NCI-H2196 (cell line): ENCODE measurements around the gene LRRC23.
A peak's percentile ranks its signal among the peaks of the same experiment; 100 is the strongest.
"Not testable (repeated sequence)": the region's sequence is repeated elsewhere in the genome, so short reads cannot be mapped to it uniquely, and the experiment has no call there.

ENCODE experiments used
- DNase-seq: peaks from one replicate; lab custom pipeline; 2025; ENCODE audit not compliant: unreplicated experiment; lab: John Stamatoyannopoulos, UW

LRRC23 gene

GRCh38 chr12:6899837-6900519 is 4.6 kb upstream of the LRRC23 start:
- DNase-seq = peak; percentile 65

GRCh38 chr12:6902448-6902847 is 2.2 kb upstream of the LRRC23 start:
- no peak for DNase-seq

- DNase-seq = no peak
Observed at GRCh38 chr12:6903722-6904121, 900 bp upstream of the LRRC23 start.

GRCh38 chr12:6905414-6906040 is 905 bp downstream of the LRRC23 start:
- DNase-seq = no peak

- not testable (repeated sequence) for DNase-seq
Observed at GRCh38 chr12:6908141-6908540, 3.5 kb downstream of the LRRC23 start.

GRCh38 chr12:6909421-6910145 is 5.0 kb downstream of the LRRC23 start:
- DNase-seq = no peak

- no peak for DNase-seq
Observed at GRCh38 chr12:6912164-6912935, 7.7 kb downstream of the LRRC23 start.

GRCh38 chr12:6914246-6914946 is 9.8 kb downstream of the LRRC23 start, which contains the start of gene ENO2:
ENO2 (plus strand) TSS chr12:6914580; CDS start chr12:6915833, 1,253 bp downstream.
- peak; percentile 34 for DNase-seq

GRCh38 chr12:6914947-6915788 is 10.5 kb downstream of the LRRC23 start:
- peak; percentile 28 for DNase-seq

- DNase-seq = no peak
Observed at GRCh38 chr12:6915789-6916285, 11.2 kb downstream of the LRRC23 start.

- DNase-seq = no peak
Observed at GRCh38 chr12:6916426-6917200, 12.0 kb downstream of the LRRC23 start.

GRCh38 chr12:6917491-6918231 is 13.0 kb downstream of the LRRC23 start:
- DNase-seq = no peak

GRCh38 chr12:6919588-6919987 is 15.0 kb downstream of the LRRC23 start:
- DNase-seq = no peak

- DNase-seq = no peak
Observed at GRCh38 chr12:6921539-6921938, 16.9 kb downstream of the LRRC23 start.

GRCh38 chr12:6921996-6922946 is 17.6 kb downstream of the LRRC23 start:
- DNase-seq = no peak

- DNase-seq = no peak
Observed at GRCh38 chr12:6923003-6923732, 18.5 kb downstream of the LRRC23 start.
